Activated T-helper 1 cell treated with Interleukin-2 at 50 U/mL for 16 hours (primary cell): ENCODE data around the gene SLIT2.

Experiments used
- DNase-seq: peaks from one replicate; pipeline ENCODE4 v3.0.0-alpha.2; 2020; ENCODE audit warnings: low read depth

Gene SLIT2, protein sequence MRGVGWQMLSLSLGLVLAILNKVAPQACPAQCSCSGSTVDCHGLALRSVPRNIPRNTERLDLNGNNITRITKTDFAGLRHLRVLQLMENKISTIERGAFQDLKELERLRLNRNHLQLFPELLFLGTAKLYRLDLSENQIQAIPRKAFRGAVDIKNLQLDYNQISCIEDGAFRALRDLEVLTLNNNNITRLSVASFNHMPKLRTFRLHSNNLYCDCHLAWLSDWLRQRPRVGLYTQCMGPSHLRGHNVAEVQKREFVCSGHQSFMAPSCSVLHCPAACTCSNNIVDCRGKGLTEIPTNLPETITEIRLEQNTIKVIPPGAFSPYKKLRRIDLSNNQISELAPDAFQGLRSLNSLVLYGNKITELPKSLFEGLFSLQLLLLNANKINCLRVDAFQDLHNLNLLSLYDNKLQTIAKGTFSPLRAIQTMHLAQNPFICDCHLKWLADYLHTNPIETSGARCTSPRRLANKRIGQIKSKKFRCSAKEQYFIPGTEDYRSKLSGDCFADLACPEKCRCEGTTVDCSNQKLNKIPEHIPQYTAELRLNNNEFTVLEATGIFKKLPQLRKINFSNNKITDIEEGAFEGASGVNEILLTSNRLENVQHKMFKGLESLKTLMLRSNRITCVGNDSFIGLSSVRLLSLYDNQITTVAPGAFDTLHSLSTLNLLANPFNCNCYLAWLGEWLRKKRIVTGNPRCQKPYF (N-terminal part only)

DNA sequence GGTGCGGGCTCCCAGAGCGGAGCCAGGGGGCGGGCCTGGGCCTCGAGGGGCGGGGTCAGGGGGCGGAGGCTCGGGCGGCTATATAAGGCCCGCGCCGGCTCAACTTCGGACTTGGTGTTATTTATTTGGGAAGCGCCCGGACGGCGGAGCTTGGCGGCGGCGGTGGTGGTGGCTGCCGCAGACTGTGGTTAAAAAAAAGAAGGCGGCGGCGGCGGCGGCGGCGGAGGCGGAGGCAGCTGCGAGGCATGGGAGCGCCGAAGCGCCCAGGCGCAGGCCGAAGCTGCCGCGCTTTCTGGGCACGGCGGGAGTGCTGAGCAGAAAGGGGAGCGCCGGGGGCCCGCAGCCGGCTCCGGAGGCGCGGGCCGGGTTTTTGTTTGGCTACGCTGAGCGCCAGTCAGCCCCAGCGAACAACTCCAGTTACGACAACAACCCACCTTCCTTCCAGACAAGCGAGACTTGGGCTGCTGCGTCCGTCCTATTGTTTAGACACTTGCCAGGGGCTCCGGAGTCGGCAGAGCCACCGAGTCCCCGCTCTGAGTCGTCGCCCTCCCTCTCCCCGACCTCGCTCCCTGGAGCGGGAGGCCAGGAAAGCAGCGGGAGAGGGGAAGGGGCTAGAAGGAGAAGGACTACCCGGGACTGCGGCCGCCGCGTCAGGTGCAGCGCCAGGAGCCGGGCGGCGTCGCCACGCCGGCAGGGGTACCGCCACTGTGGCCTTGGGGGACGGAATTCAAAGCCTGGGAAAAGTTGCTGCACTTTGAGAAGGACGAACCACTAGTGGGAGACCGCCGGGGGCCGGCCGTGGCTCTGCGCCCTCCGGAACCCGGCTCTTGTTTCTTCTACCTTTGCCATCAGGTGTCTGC is at the start of gene SLIT2:
SLIT2 (plus strand) TSS at position 110 of the 860 bp plus-strand sequence. CDS start 1,911 bp downstream, outside the sequence.
- DNase-seq, result no peak

DNA sequence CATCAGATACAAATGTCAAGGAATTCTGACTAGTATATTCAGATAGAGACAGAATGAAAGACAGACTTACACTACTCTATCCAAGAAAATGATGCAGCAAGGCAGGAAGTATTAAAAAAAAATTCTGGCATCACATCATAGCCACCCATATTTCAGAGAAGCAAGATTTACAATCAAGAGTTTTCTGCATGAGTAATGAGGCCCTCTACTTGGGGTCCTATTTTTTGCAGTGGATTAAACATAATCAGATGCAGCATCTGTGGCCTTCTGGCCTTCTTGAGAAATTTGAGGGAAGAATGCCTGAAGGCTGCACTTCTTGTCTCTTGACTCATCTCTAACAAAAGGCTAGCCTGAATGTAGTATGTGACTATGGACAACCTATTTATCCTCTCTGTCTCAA is 48.2 kb upstream of the SLIT2 start:
- DNase-seq, result no peak

DNA sequence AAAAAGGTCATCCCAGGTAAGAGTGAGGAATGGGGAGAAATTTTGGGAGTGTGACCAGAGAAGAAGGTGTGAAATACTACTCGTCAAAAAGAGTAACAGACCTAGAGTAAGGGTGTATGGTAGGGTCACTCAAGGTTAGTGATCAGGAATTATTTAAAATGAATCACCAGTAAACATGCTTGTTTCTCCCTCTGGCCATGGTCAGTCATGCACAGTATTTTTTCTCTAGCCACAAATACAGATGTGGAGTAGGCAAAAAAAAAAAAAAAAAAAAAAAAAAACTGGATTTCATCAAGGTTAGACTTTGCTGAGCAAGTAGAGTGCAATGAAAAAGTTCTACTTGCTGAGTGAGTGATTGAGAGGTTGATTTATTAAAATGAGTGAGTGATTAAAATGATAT is 34.2 kb upstream of the SLIT2 start:
- no peak for DNase-seq

DNA sequence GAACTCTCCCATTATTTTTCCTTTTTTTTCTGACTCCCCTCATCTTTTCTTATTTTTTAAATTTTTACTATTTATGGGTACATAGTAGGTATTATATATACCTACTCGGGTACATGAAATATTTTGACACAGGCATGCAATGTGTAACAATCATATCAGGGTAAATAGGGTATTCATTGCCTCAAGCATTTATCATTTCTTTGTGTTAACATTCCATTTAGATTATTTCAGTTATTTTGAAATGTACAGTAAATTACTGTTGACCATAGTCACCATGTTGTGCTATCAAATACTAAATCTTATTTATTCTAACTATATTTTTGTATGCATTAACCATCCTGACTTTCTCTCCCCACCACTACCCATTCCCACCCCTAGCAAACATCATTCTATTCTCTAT is 33.8 kb upstream of the SLIT2 start:
- no peak for DNase-seq

DNA sequence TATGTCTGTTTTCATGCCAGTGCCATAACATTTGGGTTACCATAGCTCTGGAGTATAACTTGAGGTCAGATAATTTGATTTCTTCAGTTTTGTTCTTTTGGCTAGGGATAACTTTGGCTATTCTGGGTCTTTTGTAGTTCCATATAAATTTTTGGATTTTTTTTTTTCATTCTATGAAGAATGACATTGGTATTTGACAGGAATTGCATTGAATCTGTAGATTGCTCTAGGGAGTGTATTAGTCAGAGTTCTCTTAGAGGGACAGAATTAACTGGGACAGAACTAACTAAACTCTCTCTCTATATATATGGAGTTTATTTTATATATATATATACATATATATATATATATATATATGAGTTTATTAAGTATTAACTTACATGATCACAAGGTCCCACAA is 32.2 kb upstream of the SLIT2 start:
- no peak for DNase-seq

DNA sequence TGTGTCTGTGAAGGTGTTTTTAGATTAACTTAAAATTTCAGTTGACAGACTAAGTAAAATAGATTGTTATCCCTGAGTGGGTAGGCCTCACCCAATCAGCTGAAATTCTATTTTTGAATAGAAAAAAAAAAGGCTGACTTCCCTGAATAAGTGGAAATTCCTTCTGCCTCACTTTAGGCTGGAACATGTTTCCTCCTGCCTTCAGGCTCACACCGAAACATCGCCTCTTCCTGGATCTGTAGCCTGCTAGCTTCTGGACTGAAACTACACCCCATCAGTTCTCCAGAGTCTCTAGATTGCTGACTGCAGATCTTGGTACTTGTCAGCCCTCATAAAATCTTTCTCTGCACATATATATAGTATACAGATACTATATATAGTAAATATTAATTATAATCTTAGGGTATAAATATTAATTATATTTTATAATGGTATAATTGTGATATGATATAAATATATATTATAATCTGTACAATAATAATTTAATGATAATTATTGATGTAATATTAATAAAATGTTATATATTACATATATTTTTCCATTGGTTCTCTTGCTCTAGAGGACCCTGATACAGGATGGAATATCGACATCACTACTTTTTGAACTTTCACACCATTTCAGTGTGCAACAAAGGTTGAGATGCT is 13.7 kb upstream of the SLIT2 start:
- no peak for DNase-seq

DNA sequence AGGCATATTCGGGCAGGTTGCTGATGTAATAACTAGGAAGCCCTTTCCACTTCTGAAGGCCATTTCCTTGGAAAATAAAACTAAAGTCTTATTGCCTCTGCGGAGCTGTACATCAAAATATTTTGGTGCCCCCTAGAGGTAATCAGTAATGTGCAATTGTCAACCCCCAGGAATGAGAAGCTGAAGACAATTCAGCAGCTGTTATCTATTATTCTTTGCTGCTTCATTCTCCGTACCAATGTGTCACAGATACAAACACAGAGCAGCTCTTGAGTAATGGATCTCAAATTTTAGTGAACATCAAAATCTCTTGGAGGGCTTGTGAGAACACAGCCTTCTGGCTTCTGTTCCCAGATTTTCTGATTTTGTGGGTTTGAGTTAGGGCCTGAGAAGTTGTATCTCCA is 3.5 kb upstream of the SLIT2 start:
- no peak for DNase-seq

DNA sequence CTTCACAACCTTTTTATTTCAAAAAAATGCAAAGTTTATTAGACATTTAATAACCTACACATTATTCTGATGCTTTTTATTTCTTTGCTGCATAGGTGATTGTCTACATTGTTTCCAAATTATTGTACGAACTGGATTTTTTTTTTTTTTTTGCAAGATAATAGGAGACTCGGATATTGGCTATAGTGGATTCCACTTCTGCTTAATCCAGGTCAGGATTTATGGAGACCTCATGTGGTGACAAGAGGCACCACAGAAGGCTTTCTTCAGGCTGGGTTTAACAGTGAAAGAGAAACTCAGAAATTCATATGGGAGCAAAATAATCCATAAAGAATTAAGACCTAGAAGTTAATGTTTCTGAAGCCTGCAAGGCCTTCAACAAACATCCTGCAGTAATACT is 2.4 kb upstream of the SLIT2 start:
- no peak for DNase-seq

DNA sequence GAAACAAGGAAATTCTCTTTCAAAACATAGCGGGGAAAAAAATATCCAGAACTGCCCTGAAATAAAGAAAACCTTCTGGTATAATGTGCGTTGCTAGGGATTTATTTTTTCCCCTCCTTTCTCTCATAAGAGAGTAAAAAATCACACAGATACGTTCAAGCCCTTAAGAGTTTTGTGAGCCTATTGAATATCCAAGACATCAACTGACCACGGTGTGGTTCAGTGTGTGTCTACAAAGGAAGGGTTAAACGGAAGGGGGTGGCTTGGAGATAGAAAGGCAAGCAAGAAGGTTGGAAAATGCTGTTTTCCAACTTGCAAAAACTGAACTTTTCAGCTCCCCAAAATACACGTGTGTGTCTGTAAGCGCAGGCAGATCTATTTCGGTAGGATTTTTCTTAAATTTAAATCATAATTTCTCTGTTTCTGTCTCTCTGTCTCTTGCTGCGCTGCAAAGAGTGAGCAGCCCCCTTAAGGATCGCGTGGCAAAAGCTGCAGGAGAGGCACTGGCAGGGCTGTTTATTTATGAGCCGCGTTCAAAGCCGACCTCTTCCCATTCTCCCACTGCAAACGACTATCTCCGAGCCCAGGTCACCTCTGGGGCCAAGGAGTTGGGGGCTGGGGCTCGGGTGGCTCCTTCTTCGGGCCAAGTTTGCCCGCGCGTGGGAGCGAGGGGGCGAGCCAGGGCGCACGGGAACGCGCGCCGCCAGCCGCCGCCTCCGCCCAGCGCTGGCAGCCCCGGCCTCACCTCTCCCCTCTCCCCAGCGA is 492 bp upstream of the SLIT2 start:
- DNase-seq, result no peak

DNA sequence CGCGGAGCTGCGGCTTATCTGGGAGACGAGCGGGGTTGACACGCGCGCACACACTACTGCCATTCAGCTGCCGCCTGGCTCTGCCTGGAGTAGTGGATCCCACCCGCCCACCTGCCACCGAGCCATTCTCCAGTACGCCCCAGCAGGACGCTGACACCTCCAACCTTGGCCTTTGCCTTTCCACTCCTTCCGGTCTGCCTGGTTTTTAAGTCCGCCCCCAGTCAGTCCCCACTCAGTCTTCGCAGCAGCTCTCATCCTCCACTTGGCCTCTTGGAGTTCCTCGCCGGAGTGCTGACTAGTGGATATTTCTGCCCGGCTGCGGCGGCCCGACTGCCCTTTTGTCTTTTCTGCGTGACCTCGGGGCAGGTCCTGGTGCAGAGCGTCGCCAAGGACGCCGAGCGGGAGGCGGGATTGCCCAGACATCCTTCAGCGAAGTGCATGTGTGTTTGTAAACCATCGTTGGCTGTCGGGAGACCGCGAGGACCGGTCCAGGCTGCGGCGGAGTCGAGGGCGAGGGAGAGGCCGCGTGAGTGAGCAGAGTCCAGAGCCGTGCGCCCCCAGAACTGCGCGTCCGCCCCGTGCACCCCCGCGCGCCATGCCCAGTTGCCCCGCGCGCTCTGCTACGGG is 1.1 kb downstream of the SLIT2 start:
- DNase-seq, result no peak

DNA sequence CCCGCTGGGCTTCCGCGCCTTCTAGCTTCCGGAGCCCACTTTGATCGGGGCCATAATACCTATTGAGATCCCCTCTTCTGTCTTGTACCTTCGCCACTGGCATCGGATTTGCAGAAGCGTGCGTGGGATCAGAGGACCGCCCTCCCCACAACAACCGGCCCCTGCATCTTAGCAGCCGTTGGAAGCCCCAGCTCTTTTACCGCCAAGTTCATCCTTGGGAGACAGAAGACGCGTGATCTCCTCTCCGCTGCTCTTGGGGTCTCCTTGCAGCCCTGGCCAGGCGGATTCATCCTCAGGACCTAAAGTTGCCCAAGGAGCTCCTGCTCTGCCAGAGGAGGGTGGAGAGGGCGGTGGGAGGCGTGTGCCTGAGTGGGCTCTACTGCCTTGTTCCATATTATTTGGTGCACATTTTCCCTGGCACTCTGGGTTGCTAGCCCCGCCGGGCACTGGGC is 1.6 kb downstream of the SLIT2 start:
- no peak for DNase-seq

DNA sequence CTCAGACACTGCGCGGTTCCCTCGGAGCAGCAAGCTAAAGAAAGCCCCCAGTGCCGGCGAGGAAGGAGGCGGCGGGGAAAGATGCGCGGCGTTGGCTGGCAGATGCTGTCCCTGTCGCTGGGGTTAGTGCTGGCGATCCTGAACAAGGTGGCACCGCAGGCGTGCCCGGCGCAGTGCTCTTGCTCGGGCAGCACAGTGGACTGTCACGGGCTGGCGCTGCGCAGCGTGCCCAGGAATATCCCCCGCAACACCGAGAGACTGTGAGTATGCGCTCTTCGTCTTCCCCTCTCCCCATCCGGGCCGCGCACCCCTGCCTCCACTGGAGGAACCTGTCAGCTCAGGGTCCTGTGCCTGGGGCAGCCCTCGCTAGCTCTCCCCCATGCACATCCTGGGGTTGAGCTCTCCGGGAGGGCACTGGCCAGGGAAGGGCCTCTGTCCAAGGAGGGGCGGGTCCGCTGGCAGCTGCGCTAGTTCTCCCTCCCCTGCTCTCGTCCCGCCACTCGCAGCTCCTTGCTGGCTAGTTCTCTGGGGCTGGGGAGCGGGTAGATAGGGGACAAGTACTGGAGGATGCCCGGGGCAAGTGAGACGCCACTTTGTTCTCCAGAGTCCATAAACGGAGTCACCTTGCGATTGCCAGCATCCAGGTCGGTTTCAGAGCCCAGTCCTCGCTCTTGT is 2.2 kb downstream of the SLIT2 start:
- DNase-seq, result no peak

DNA sequence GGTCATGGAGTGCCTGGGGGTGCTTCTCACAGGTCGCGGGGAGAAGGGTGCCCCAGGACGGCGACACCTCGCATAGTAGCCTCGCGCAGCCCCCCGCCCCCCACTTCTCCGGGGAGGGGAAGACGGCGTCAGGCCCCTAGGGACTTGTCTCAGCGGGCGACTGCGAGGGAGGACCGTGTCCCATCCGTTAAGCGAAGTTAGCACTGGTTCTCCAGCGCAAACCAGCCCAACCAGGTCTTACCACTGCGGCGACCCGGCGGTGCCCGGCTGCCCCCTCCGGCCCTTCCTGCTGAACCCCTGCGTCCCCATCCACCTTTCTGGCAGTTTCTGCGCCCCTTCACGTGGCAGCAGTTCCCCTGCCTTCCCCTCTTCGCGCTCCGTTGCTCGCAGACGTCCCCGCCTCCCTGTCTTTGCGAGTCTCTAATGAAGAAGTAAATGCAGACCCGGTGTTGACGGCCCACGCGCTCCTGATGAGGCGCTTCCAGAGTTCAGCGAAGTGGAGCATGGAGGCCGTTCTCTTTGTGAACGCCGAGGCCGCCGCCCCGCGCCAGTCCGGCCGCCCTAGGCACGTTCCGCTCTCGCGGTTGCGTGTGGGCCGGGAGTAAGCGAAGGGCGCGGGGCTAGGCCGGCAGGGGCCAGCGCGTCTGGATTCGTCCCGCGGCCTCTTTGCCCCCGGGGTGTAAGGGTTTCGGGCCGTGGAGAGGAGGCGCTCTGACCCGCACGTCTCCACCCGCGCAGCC is 3.0 kb downstream of the SLIT2 start:
- no peak for DNase-seq

DNA sequence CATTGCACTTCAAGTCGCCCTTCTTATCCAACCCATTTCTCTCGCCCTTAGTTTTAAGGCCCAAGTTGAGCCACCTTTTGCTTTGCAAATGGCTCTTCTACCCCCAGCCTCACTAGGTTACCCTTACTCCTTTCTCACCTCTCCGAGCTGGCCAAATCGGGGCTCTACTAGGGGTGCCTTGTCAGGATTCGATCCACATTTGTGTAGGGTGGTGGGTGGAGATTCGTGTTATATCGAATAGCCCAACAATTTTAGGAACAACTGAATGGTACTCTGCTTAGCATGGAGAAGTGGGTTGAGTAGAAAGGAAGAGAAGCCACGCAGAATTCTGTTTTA is 3.5 kb downstream of the SLIT2 start:
- DNase-seq, result no peak

DNA sequence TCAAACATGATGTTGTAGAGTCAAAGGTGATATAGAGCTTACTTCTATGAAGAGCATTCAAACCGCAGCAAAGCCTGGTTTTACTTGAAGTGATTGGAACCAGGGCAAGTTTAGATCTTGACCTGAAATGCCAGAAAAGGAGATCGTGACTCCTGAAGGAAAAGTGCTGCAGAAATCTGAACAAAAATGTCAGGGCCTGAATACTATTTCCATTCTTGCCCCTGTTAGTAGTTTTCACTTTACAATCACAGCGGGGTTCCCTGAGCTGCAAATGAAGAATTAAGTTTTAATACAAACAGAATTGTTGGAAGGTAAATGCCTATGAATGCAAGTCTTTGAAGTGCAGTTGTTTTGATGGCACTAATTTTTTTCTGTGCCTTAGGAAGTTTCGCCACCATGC is 4.1 kb downstream of the SLIT2 start:
- no peak for DNase-seq

DNA sequence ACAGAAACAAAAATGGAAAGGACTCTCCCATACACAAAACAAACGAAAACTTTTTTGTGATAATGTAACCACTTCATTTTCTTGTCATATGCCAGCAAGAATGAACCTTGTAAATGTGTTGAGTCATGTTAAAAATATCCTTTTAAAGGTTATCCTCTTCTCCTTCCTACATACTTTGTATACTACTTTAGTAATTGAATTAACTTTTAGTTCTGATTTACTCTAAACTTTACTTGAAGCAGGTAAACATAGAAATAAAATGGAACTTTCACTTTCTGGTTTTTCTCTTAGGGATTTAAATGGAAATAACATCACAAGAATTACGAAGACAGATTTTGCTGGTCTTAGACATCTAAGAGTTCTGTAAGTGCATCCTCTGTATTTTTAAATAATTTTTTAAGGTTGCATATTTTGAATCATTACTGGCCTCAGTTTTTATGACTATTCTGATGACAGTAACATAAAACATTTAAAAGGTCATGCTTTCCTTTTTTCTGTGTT is 4.7 kb downstream of the SLIT2 start:
- no peak for DNase-seq

DNA sequence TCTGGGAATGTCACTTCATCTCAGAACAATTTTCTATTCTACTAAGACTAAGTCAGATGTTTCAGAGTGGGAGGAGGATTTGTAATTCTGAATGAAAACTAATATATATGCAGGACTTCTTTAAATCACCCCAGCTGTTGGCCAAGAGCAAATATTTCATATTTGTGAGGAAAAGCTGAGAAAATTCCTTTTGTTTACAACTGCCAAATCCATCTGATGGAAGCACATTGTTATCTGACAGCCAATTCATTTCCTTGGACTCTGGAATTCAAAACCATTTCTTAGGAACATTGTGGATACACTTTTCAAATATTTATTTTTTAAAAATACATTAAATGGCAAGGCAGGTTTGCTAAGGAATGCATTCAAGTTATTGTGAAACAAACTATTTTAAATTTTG is 8.0 kb downstream of the SLIT2 start:
- DNase-seq, result no peak

DNA sequence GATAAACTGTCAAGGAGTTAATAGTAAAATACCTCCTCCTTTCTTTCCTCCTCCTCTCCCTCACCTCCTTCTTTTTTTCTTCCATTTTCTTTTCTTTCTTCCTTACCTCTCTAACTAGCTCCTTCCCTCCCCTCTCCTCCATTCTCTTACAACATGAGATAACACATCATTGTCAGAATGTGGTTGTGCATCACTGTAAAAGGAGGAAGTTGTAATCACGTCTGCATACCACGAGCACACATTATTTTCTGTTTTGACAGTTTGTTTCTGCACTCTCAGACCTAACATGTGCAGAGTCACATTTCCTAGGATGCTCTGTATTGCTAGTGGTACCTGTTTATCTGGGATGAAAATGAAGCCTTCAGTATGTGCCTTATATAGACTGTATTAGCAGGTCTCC is 9.1 kb downstream of the SLIT2 start:
- DNase-seq, result no peak

DNA sequence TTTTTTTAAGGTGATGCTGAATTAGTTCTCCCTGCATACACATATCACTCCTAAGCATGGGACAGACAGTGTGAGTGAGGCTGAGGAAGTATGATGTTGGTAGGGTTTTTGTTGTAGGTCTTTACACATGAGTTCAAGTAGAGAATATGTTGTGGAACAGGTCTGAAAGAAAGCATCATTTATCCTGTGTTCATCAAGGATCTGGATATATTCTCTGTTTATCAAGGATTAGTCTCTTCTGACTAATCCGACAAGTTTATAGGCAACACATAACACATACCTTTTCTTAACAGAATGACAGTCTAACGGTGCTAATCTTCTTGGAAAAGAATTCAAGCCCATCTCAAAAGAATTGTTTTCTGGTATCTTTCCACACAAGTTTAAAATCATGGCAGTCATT is 10.5 kb downstream of the SLIT2 start:
- DNase-seq, result no peak

DNA sequence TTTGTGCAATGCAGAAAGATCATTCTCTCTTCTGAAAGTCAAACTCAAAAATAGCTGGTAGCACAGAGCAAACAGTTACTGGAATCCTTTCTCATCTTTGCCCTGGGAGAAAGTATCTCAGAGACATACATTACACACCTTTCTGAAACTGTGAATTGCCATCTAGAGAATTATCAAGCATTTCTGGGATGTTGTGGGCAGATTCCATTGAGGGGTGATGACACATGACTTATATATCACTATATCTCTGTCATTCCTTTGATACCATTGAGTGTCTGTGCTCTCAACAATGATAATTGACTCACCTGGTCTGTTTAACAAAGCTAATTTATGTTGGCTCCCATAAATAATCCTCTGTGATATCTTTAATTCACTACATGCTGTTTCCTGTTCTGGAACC is 13.0 kb downstream of the SLIT2 start:
- DNase-seq, result no peak
